ENCODE results near the gene GTF2A1L. TPM values are rescaled to one million over a fixed set of nuclear protein-coding genes. Genes with fewer than 3 reads are reported as not detected.
A peak's percentile ranks its signal among the peaks of the same experiment; 100 is the strongest.

GTF2A1L gene
- total and polyA plus RNA-seq, 4 donors, result 11.7 TPM; not detected in 3

- intact Hi-C loops (cut with DNase I), result no loop called here
- ATAC-seq (ENCODE audit: low FRiP score) (no peak), DNase-seq (peak in 1 of 2 donors; percentile 57)
- 74 to 81% methylated on average over 7 of the region's 7 CpGs for WGBS, 2 donors
- no peaks in the 10 kb centered on the region for H3K27me3 ChIP-seq (ENCODE audit: control insufficient read depth in 1 of 2, insufficient read depth in 2 of 2, low read length in 1 of 2)
- no peaks in the 10 kb centered on the region for H3K36me3 ChIP-seq (ENCODE audit: control insufficient read depth in 1 of 2, insufficient read depth in 2 of 2, low read length in 1 of 2)
- H3K4me1 ChIP-seq (ENCODE audit: control insufficient read depth in 1 of 2, insufficient read depth in 2 of 2, low read length in 2 of 2), result no peaks in the 10 kb centered on the region
- H3K4me3 ChIP-seq (ENCODE audit: low read length in 2 of 2), result no peak overlapping the region
- no peaks in the 10 kb centered on the region for H3K9me3 ChIP-seq (ENCODE audit: control insufficient read depth, low read length)
- no peak overlapping the region for H3K27ac ChIP-seq (ENCODE audit: low read depth in 1 of 2, low read length in 2 of 2)
These were observed 97.6 kb downstream of the GTF2A1L start for GRCh38 chr2:48715042-48715899.

GRCh38 chr2:48715956-48716355, 98.3 kb downstream of the GTF2A1L start:
- no peaks in the 10 kb centered on the region for H3K36me3 ChIP-seq (ENCODE audit: control insufficient read depth in 1 of 2, insufficient read depth in 2 of 2, low read length in 1 of 2)
- H3K9me3 ChIP-seq (ENCODE audit: control insufficient read depth, low read length), result no peaks in the 10 kb centered on the region
- intact Hi-C loops (cut with DNase I), result no loop called here
- H3K4me1 ChIP-seq (ENCODE audit: control insufficient read depth in 1 of 2, insufficient read depth in 2 of 2, low read length in 2 of 2), result no peaks in the 10 kb centered on the region
- no peak overlapping the region for H3K27ac ChIP-seq (ENCODE audit: low read depth in 1 of 2, low read length in 2 of 2)
- DNase-seq (no peak), ATAC-seq (ENCODE audit: low FRiP score) (no peak)
- no peak overlapping the region for H3K4me3 ChIP-seq (ENCODE audit: low read length in 2 of 2)
- H3K27me3 ChIP-seq (ENCODE audit: control insufficient read depth in 1 of 2, insufficient read depth in 2 of 2, low read length in 1 of 2), result no peaks in the 10 kb centered on the region
- WGBS, 2 donors, result 42 to 77% methylated on average over 1 of the region's 1 CpG

GRCh38 chr2:48717846-48718245, 100.2 kb downstream of the GTF2A1L start:
- Histone ChIP-seq H3K36me3 (ENCODE audit: control insufficient read depth in 1 of 2, insufficient read depth in 2 of 2, low read length in 1 of 2) (no peaks in the 10 kb centered on the region), H3K27ac (ENCODE audit: low read depth in 1 of 2, low read length in 2 of 2) (no peak overlapping the region), H3K27me3 (ENCODE audit: control insufficient read depth in 1 of 2, insufficient read depth in 2 of 2, low read length in 1 of 2) (no peaks in the 10 kb centered on the region), H3K4me3 (ENCODE audit: low read length in 2 of 2) (no peak overlapping the region), H3K4me1 (ENCODE audit: control insufficient read depth in 1 of 2, insufficient read depth in 2 of 2, low read length in 2 of 2) (no peaks in the 10 kb centered on the region), H3K9me3 (ENCODE audit: control insufficient read depth, low read length) (no peaks in the 10 kb centered on the region)
- WGBS, 2 donors, result 76 to 86% methylated on average over 3 of the region's 3 CpGs
- DNase-seq (no peak), ATAC-seq (ENCODE audit: low FRiP score) (no peak)
- intact Hi-C loops (cut with DNase I), result no loop called here

- Histone ChIP-seq H3K4me3 (ENCODE audit: low read length in 2 of 2) (no peak overlapping the region), H3K27me3 (ENCODE audit: control insufficient read depth in 1 of 2, insufficient read depth in 2 of 2, low read length in 1 of 2) (no peaks in the 10 kb centered on the region), H3K4me1 (ENCODE audit: control insufficient read depth in 1 of 2, insufficient read depth in 2 of 2, low read length in 2 of 2) (no peaks in the 10 kb centered on the region), H3K36me3 (ENCODE audit: control insufficient read depth in 1 of 2, insufficient read depth in 2 of 2, low read length in 1 of 2) (no peaks in the 10 kb centered on the region), H3K27ac (ENCODE audit: low read depth in 1 of 2, low read length in 2 of 2) (no peak overlapping the region), H3K9me3 (ENCODE audit: control insufficient read depth, low read length) (no peaks in the 10 kb centered on the region)
- 21 to 22% methylated on average over 3 of the region's 3 CpGs for WGBS, 2 donors
- ATAC-seq (ENCODE audit: low FRiP score) (no peak), DNase-seq (no peak)
- intact Hi-C loops (cut with DNase I), result loop anchor here in 1 of 2 donors (5.0 kb wide), 1 partner anchor 117 kb away; no protein-coding TSS in a partner anchor
These were observed 102.0 kb downstream of the GTF2A1L start for GRCh38 chr2:48719480-48720177.

- Histone ChIP-seq H3K36me3 (ENCODE audit: control insufficient read depth in 1 of 2, insufficient read depth in 2 of 2, low read length in 1 of 2) (no peaks in the 10 kb centered on the region), H3K4me3 (ENCODE audit: low read length in 2 of 2) (no peak overlapping the region), H3K27me3 (ENCODE audit: control insufficient read depth in 1 of 2, insufficient read depth in 2 of 2, low read length in 1 of 2) (no peaks in the 10 kb centered on the region), H3K4me1 (ENCODE audit: control insufficient read depth in 1 of 2, insufficient read depth in 2 of 2, low read length in 2 of 2) (no peaks in the 10 kb centered on the region), H3K27ac (ENCODE audit: low read depth in 1 of 2, low read length in 2 of 2) (no peak overlapping the region), H3K9me3 (ENCODE audit: control insufficient read depth, low read length) (no peaks in the 10 kb centered on the region)
- ATAC-seq (ENCODE audit: low FRiP score) (no peak), DNase-seq (no peak)
- intact Hi-C loops (cut with DNase I), result loop anchor here in 1 of 2 donors (5.0 kb wide), 1 partner anchor 119 kb away; no protein-coding TSS in a partner anchor
- WGBS, 2 donors, result 83 to 89% methylated on average over 2 of the region's 2 CpGs
These were observed 103.5 kb downstream of the GTF2A1L start for GRCh38 chr2:48721158-48721557.

- Histone ChIP-seq H3K9me3 (ENCODE audit: control insufficient read depth, low read length) (no peaks in the 10 kb centered on the region), H3K4me3 (ENCODE audit: low read length in 2 of 2) (no peak overlapping the region), H3K27ac (ENCODE audit: low read depth in 1 of 2, low read length in 2 of 2) (no peak overlapping the region), H3K27me3 (ENCODE audit: control insufficient read depth in 1 of 2, insufficient read depth in 2 of 2, low read length in 1 of 2) (no peaks in the 10 kb centered on the region), H3K4me1 (ENCODE audit: control insufficient read depth in 1 of 2, insufficient read depth in 2 of 2, low read length in 2 of 2) (no peaks in the 10 kb centered on the region), H3K36me3 (ENCODE audit: control insufficient read depth in 1 of 2, insufficient read depth in 2 of 2, low read length in 1 of 2) (no peaks in the 10 kb centered on the region)
- intact Hi-C loops (cut with DNase I), result loop anchor here in 1 of 2 donors (5.0 kb wide), 1 partner anchor 120 kb away; no protein-coding TSS in a partner anchor
- no peak for DNase-seq
- ATAC-seq (ENCODE audit: low FRiP score), result no peak
- 98 to 100% methylated on average over 1 of the region's 1 CpG for WGBS, 2 donors
These were observed 104.7 kb downstream of the GTF2A1L start for GRCh38 chr2:48722391-48722790.

GRCh38 chr2:48723129-48723528, 105.5 kb downstream of the GTF2A1L start:
- no peak overlapping the region for H3K4me3 ChIP-seq (ENCODE audit: low read length in 2 of 2)
- no peaks in the 10 kb centered on the region for H3K9me3 ChIP-seq (ENCODE audit: control insufficient read depth, low read length)
- no peaks in the 10 kb centered on the region for H3K36me3 ChIP-seq (ENCODE audit: control insufficient read depth in 1 of 2, insufficient read depth in 2 of 2, low read length in 1 of 2)
- intact Hi-C loops (cut with DNase I), result loop anchor here in 1 of 2 donors (5.0 kb wide), 1 partner anchor 121 kb away; no protein-coding TSS in a partner anchor
- H3K27me3 ChIP-seq (ENCODE audit: control insufficient read depth in 1 of 2, insufficient read depth in 2 of 2, low read length in 1 of 2), result no peaks in the 10 kb centered on the region
- H3K27ac ChIP-seq (ENCODE audit: low read depth in 1 of 2, low read length in 2 of 2), result no peak overlapping the region
- peaks cover 0 to 2% of the 10 kb centered on the region in 2 donors for H3K4me1 ChIP-seq (ENCODE audit: control insufficient read depth in 1 of 2, insufficient read depth in 2 of 2, low read length in 2 of 2)
- DNase-seq (no peak), ATAC-seq (ENCODE audit: low FRiP score) (no peak)

- Histone ChIP-seq H3K4me3 (ENCODE audit: low read length in 2 of 2) (no peak overlapping the region), H3K27me3 (ENCODE audit: control insufficient read depth in 1 of 2, insufficient read depth in 2 of 2, low read length in 1 of 2) (no peaks in the 10 kb centered on the region), H3K36me3 (ENCODE audit: control insufficient read depth in 1 of 2, insufficient read depth in 2 of 2, low read length in 1 of 2) (no peaks in the 10 kb centered on the region), H3K4me1 (ENCODE audit: control insufficient read depth in 1 of 2, insufficient read depth in 2 of 2, low read length in 2 of 2) (peaks cover 2 to 9% of the 10 kb centered on the region in 2 donors), H3K27ac (ENCODE audit: low read depth in 1 of 2, low read length in 2 of 2) (no peak overlapping the region), H3K9me3 (ENCODE audit: control insufficient read depth, low read length) (no peaks in the 10 kb centered on the region)
- intact Hi-C loops (cut with DNase I), result loop anchor here in 1 of 2 donors (5.0 kb wide), 1 partner anchor 122 kb away; no protein-coding TSS in a partner anchor
- WGBS, 2 donors, result 72 to 84% methylated on average over 2 of the region's 2 CpGs
- no peak for DNase-seq
- ATAC-seq (ENCODE audit: low FRiP score), result no peak
These were observed 106.6 kb downstream of the GTF2A1L start for GRCh38 chr2:48724278-48724677.

All from aorta (tissue), 5 donors.